Measurements from ENCODE around the gene PI3.

DNA sequence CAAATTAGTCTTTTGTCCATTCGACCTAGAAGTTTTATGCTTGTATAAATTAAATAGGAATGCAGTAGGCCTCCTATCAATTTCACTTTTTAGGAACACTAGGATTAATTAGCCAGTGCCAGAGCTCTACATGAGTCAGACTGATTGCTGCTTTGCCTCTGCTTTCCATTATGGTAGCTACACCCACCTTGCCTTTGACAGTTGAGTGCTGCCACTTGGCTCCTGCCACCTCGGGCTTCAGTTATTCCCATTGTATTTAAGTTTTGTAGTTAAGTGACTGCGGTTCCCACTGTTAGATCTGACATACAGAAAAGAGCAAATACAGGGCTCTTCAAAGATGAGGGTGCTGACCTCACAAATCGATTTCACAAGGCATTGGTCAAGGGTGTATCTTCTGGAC is 33.9 kb upstream of the PI3 start:
- TF ChIP-seq, protein P1, sequence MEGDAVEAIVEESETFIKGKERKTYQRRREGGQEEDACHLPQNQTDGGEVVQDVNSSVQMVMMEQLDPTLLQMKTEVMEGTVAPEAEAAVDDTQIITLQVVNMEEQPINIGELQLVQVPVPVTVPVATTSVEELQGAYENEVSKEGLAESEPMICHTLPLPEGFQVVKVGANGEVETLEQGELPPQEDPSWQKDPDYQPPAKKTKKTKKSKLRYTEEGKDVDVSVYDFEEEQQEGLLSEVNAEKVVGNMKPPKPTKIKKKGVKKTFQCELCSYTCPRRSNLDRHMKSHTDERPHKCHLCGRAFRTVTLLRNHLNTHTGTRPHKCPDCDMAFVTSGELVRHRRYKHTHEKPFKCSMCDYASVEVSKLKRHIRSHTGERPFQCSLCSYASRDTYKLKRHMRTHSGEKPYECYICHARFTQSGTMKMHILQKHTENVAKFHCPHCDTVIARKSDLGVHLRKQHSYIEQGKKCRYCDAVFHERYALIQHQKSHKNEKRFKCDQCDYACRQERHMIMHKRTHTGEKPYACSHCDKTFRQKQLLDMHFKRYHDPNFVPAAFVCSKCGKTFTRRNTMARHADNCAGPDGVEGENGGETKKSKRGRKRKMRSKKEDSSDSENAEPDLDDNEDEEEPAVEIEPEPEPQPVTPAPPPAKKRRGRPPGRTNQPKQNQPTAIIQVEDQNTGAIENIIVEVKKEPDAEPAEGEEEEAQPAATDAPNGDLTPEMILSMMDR (conservative IDR thresholded peaks at IDR 0.05 in 1 of 2, IDR thresholded peaks at IDR 0.05 in 1 of 2; ENCODE audit: low read depth in 1 of 2, low read length in 2 of 2): no peak
- TF ChIP-seq EZH2 (IDR thresholded peaks at IDR 0.05; ENCODE audit: low read length, missing control alignments): no peak

All from fibroblast of lung (primary cell).